Measurements from ENCODE around the gene EARS2.
"Not testable (repeated sequence)": the region's sequence is repeated elsewhere in the genome, so short reads cannot be mapped to it uniquely, and the experiment has no call there.

Gene EARS2

DNA sequence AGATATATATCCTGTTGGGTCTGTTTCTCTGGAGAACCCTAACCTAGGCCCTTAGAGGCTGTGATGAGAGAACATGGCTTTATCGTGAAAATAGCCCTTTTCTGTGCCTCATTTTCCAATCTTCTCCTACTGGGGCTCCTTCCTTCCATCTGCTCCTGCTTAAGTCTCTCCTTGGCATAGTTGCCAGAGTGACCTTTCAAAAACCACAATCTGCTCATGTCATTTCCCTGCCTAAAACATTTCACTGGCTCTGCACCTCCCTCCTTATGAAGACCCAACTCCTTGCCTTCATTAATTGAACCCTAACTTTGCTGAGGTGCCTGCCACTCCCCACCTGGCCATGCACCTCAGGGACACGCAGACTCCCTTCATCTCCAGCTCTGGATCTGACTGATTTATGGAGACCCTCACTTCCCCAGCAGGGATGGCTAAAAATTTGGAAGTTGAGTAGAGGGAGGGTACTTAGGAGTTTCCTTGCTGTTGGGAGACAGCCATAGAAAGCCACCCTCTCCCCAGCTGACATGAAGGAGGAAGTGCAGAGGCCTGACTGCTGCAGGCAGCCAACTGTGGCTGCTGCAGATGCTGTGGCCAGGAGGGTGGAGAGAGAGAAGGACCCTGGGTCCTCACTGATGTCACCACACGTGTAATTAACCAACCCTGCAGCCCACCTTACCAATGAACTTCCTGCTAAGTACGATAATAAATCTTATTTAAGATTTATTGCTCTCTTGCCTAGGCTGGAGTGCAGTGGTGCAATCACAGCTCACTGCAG lies 40.6 kb downstream of the EARS2 start:
- Histone ChIP-seq H3K27me3 (ENCODE audit: insufficient read depth, low read depth, severe bottlenecking) (no peaks in the 10 kb centered on the region), H3K9me3 (ENCODE audit: severe bottlenecking) (no peaks in the 10 kb centered on the region), H3K27ac (no peak overlapping the region), H3K4me3 (ENCODE audit: low read depth, low read length) (no peak overlapping the region), H3K36me3 (peaks cover 6% of the 10 kb centered on the region)
- DNase-seq, result no peak
- TF ChIP-seq, protein P1, sequence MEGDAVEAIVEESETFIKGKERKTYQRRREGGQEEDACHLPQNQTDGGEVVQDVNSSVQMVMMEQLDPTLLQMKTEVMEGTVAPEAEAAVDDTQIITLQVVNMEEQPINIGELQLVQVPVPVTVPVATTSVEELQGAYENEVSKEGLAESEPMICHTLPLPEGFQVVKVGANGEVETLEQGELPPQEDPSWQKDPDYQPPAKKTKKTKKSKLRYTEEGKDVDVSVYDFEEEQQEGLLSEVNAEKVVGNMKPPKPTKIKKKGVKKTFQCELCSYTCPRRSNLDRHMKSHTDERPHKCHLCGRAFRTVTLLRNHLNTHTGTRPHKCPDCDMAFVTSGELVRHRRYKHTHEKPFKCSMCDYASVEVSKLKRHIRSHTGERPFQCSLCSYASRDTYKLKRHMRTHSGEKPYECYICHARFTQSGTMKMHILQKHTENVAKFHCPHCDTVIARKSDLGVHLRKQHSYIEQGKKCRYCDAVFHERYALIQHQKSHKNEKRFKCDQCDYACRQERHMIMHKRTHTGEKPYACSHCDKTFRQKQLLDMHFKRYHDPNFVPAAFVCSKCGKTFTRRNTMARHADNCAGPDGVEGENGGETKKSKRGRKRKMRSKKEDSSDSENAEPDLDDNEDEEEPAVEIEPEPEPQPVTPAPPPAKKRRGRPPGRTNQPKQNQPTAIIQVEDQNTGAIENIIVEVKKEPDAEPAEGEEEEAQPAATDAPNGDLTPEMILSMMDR (IDR thresholded peaks at IDR 0.05; ENCODE audit: low read depth, low read length), result no peak

DNA sequence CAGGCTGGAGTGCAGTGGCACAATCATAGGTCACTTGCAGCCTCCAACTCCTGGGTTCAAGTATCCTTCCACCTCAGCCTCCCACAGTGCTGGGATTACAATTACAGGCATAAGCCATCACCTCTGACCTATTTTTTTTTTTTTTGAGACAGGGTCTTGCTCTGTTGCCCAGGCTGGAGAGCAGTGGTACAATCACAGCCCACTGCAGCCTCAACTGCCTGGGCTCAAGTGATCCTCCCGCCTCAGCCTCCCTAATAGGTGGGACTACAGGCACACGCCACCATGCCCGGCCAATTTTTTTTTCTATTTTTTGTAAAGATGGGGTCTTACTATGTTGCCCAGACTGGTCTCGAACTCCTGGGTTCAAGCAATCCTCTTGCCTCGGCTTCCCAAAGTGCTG lies 41.3 kb downstream of the EARS2 start:
- Histone ChIP-seq H3K27ac (no peak overlapping the region), H3K4me3 (ENCODE audit: low read depth, low read length) (no peak overlapping the region), H3K9me3 (ENCODE audit: severe bottlenecking) (no peaks in the 10 kb centered on the region), H3K36me3 (peaks cover 6% of the 10 kb centered on the region), H3K27me3 (ENCODE audit: insufficient read depth, low read depth, severe bottlenecking) (no peaks in the 10 kb centered on the region)
- no peak for DNase-seq
- TF ChIP-seq, protein P1 (IDR thresholded peaks at IDR 0.05; ENCODE audit: low read depth, low read length), result no peak

DNA sequence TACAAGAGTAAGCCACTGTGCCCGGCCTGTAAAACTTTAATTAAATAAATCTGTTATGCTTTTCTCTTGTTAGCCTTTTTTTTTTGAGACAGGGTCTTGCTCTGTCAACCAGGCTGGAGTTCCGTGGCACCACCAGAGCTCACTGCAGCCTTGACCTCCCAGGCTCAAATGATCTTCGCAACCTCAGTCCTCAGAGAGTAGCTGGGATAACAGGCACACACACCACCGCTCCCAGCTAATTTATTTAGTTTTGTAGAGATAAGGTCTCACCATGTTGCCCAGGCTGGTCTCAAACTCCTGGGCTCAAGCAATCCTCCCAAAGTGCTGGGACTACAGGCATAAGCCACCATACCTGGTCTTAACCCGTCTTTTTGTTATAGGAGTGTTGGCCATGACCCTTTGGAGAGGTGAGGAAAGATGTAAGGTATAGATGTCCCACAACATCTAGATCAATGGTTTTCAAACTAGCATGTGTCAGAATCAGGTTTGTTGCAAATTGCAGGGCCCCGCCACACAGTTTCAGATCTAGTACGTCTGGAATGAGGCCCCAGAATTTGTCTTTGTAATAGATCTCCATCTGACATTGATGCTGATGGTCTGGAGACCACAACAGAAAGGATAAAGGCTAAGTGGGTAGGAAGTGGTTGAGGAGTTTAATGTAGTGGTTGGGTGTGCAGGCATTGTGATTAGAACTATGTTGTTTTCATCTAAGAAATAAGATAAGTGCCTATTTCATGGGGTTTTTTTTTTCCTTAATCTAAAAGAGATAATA lies 42.6 kb downstream of the EARS2 start:
- no peaks in the 10 kb centered on the region for H3K27me3 ChIP-seq (ENCODE audit: insufficient read depth, low read depth, severe bottlenecking)
- H3K4me3 ChIP-seq (ENCODE audit: low read depth, low read length), result no peak overlapping the region
- no peak overlapping the region for H3K27ac ChIP-seq
- H3K36me3 ChIP-seq, result peaks cover 5% of the 10 kb centered on the region
- no peaks in the 10 kb centered on the region for H3K9me3 ChIP-seq (ENCODE audit: severe bottlenecking)
- no peak for DNase-seq
- TF ChIP-seq, protein P1 (IDR thresholded peaks at IDR 0.05; ENCODE audit: low read depth, low read length), result no peak

DNA sequence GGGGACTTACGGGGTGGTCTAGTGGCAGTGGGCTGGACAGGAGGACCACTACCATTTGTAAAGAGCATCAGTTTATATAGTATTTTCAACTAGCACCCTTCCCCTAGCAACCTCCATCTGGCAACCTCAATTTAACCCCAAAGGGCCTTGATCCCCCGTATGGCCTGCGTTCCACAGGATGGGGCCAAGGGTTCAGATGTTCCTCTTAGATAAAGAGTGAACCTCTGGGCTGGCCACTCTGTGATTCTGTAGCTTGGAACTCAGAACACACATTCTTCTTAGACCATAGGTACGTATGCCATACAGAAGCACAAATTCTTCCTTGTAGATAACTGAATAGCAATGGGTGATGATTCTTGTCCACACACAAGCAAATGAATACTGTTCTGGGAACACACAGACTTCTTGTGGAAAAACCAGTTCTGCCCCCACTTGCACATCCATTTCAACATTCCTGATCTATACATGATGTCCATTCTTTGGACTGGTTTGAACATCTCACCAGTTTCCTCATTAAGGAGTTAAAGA lies 44.9 kb downstream of the EARS2 start:
- TF ChIP-seq, protein P1 (IDR thresholded peaks at IDR 0.05; ENCODE audit: low read depth, low read length), result no peak
- DNase-seq, result no peak
- no peak overlapping the region for H3K4me3 ChIP-seq (ENCODE audit: low read depth, low read length)
- H3K9me3 ChIP-seq (ENCODE audit: severe bottlenecking), result no peaks in the 10 kb centered on the region
- H3K27ac ChIP-seq, result no peak overlapping the region
- H3K36me3 ChIP-seq, result peaks cover 23% of the 10 kb centered on the region
- H3K27me3 ChIP-seq (ENCODE audit: insufficient read depth, low read depth, severe bottlenecking), result no peaks in the 10 kb centered on the region

DNA sequence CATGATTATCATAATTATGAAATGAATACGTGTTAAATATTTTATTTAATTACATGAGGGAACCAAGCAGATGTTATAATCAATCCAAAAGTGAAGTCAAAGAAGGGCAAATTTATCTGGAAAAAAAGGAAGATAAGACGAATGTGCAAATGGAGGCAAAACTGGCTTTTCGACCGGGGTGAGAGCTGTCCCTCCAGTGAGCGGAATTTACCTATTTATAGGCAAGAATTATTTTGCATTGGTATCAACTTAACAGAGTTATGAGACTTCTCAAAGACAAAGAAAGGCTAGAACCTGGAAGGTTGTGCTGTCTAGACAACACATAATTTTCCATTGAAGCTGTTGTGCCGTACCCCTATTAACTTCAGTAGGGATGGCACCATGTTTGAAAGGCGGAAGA lies 45.4 kb downstream of the EARS2 start:
- Histone ChIP-seq H3K27ac (no peak overlapping the region), H3K36me3 (peaks cover 28% of the 10 kb centered on the region), H3K4me3 (ENCODE audit: low read depth, low read length) (no peak overlapping the region), H3K27me3 (ENCODE audit: insufficient read depth, low read depth, severe bottlenecking) (no peaks in the 10 kb centered on the region), H3K9me3 (ENCODE audit: severe bottlenecking) (no peaks in the 10 kb centered on the region)
- TF ChIP-seq, protein P1 (IDR thresholded peaks at IDR 0.05; ENCODE audit: low read depth, low read length), result no peak
- DNase-seq, result no peak

DNA sequence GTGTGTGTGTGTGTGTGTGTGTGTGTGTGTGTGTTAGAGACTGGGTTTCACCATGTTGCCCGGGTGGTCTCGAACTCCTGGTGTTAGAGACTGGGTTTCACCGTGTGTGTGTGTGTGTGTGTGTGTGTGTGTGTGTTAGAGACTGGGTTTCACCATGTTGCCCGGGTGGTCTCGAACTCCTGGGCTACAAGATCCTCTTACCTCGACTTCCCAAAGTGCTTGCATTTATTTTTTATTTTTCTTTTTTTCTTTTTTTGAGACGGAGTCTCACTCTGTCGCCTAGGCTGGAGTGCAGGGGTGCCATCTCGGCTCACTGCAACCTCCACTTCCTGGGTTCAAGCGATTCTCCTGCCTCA lies 46.3 kb downstream of the EARS2 start:
- H3K9me3 ChIP-seq (ENCODE audit: severe bottlenecking); DNase-seq; H3K27me3 ChIP-seq (ENCODE audit: insufficient read depth, low read depth, severe bottlenecking); H3K27ac ChIP-seq: not testable (repeated sequence)
- Histone ChIP-seq H3K4me3 (ENCODE audit: low read depth, low read length) (peak overlapping the region; percentile 91), H3K36me3 (peaks cover 36% of the 10 kb centered on the region)

Data from WERI-Rb-1 (cell line).